OCI-LY3 (cell line): ENCODE measurements around the gene MAPKAPK3.

Source experiments
- CTCF ChIP-seq: fragments of 200-600, 300-600 bp; sonication (generic); IDR thresholded peaks from 2 replicates; pipeline ENCODE4 v1.5.1; 2014; ENCODE audit warnings: antibody characterized with exemption, low read length, low read depth
- EZH2phosphoT487 ChIP-seq: fragments of 200-600 bp; shearing (Covaris generic); IDR thresholded peaks from 2 replicates; pipeline ENCODE4 v1.6.1; 2018; ENCODE audit warnings: antibody characterized with exemption, mixed run types, low read depth

- no peak for TF ChIP-seq CTCF
- TF ChIP-seq EZH2phosphoT487 = no peak
Observed at GRCh38 chr3:50583897-50584296, 33.1 kb upstream of the MAPKAPK3 start.
